Epithelial cell of esophagus (primary cell): ENCODE data around the gene TMEM123.

ENCODE experiments used
- DNase-seq: peaks from one replicate; pipeline ENCODE4 v3.0.0; 2010; ENCODE audit warnings: low read depth
- H3K4me3 ChIP-seq: 2 replicates; pipeline ENCODE4 v1.5.1; 2011; ENCODE audit warnings: mild to moderate bottlenecking, low read length, control low read depth
- TF ChIP-seq, protein P1 (sequence below): IDR thresholded peaks from 2 replicates; pipeline ENCODE4 v1.5.1; 2011; ENCODE audit warnings: low read depth, mild to moderate bottlenecking, low read length, control low read depth, inconsistent platforms; ENCODE audit not compliant: insufficient read depth; ENCODE audit errors: missing control alignments

Gene TMEM123

DNA sequence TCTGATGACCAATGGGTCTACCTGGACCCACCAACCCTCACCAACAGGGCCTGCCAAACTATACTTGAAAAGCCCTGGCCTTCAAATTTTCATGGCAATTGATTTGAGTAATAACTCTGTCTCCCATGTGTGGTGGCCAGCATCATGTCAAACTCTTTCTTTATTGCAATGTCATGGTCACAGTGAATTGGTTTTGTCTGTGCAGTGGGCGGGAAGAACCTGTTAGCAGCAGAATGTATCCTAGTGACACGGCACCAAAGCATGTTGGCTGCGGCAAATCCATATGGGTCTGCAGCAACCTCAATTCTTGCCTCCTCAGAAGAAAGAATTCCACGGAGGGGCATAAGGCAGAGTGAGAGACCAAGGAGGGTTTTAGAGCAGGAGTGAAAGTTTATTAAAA is 19.6 kb upstream of the TMEM123 start:
- no peak for DNase-seq
- no peak overlapping the region for H3K4me3 ChIP-seq
- TF ChIP-seq, protein P1, sequence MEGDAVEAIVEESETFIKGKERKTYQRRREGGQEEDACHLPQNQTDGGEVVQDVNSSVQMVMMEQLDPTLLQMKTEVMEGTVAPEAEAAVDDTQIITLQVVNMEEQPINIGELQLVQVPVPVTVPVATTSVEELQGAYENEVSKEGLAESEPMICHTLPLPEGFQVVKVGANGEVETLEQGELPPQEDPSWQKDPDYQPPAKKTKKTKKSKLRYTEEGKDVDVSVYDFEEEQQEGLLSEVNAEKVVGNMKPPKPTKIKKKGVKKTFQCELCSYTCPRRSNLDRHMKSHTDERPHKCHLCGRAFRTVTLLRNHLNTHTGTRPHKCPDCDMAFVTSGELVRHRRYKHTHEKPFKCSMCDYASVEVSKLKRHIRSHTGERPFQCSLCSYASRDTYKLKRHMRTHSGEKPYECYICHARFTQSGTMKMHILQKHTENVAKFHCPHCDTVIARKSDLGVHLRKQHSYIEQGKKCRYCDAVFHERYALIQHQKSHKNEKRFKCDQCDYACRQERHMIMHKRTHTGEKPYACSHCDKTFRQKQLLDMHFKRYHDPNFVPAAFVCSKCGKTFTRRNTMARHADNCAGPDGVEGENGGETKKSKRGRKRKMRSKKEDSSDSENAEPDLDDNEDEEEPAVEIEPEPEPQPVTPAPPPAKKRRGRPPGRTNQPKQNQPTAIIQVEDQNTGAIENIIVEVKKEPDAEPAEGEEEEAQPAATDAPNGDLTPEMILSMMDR: no peak

- no peak for DNase-seq
- no peak overlapping the region for H3K4me3 ChIP-seq
- TF ChIP-seq, protein P1: no peak
Observed at GRCh38 chr11:102471474-102471873, 18.9 kb upstream of the TMEM123 start.

- TF ChIP-seq, protein P1: no peak
- DNase-seq: no peak
Observed at GRCh38 chr11:102470251-102470650, 17.7 kb upstream of the TMEM123 start.

DNA sequence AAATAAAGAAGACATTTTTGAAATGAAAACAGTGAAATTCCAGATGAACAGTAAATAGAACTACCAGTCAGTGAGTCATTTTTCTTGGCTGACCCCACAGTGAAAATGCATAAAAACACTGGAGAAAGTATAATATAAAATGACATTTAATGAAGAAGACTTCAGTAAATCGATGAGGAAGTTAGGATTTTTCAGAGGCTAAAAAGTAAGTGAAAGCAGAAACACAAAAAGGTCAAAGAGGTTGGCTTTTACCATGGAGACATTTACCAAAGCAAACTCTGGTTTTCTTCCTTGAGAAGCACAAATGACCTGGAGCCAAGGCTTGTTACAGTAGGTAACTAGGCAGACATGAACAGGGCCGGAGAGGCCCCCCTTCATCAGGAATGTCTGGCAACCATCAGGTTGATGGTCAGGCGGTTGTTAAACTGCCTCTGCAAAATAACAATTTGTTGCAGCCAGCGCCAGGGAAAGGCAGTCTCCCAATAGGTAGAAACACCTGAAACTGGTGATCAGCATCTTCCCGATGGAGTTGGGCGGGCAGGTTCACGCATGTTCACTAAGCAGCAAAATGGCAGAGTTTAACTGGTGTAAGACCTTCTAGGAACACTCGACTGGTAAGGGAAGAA is 16.7 kb upstream of the TMEM123 start:
- DNase-seq: no peak
- TF ChIP-seq, protein P1: no peak
- no peak overlapping the region for H3K4me3 ChIP-seq

More at GRCh38 chr11:102470251-102470650, 17.7 kb upstream of the TMEM123 start:
- H3K4me3 ChIP-seq: no peak overlapping the region

- no peak overlapping the region for H3K4me3 ChIP-seq
- DNase-seq: no peak
- TF ChIP-seq, protein P1: no peak
Observed at GRCh38 chr11:102468616-102469195, 16.1 kb upstream of the TMEM123 start.

GRCh38 chr11:102467853-102468580 is 15.5 kb upstream of the TMEM123 start:
- no peak overlapping the region for H3K4me3 ChIP-seq
- DNase-seq: no peak
- TF ChIP-seq, protein P1: no peak
